Liver (tissue), 9 donors: ENCODE measurements around the gene OSTM1. TPM values are rescaled to one million over a fixed set of nuclear protein-coding genes. Genes with fewer than 3 reads are reported as not detected.

Experiments
- DNase-seq: peaks from one replicate; pipeline ENCODE4 v3.0.0-alpha.2; 2017; ENCODE audit warnings: low spot score
- H3K27ac ChIP-seq, 2 donors: one replicate each; pipeline ENCODE4 v1.7.0; 2013; ENCODE audit warnings: inconsistent platforms in 2 of 2, low read length in 2 of 2, control low read depth in 1 of 2, low read depth in 1 of 2, mild to moderate bottlenecking in 1 of 2
- H3K27me3 ChIP-seq, 4 donors: one replicate each; pipeline versions ENCODE4 v1.6.1 to v1.7.0; 2013; ENCODE audit warnings: low read length in 3 of 4, inconsistent platforms in 1 of 4, mild to moderate bottlenecking in 1 of 4, moderate library complexity in 1 of 4; ENCODE audit not compliant: control insufficient read depth in 4 of 4, insufficient read depth in 4 of 4
- H3K36me3 ChIP-seq, 4 donors: one replicate each; pipeline versions ENCODE4 v1.6.1 to v1.7.0; 2013; ENCODE audit warnings: low read length in 3 of 4, mild to moderate bottlenecking in 3 of 4, low read depth in 1 of 4, moderate library complexity in 1 of 4; ENCODE audit not compliant: control insufficient read depth in 4 of 4, insufficient read depth in 3 of 4
- H3K4me1 ChIP-seq, 4 donors: one replicate each; pipeline versions ENCODE4 v1.6.1 to v1.7.0; 2013; ENCODE audit warnings: low read length in 3 of 4, mild to moderate bottlenecking in 3 of 4, moderate library complexity in 1 of 4; ENCODE audit not compliant: control insufficient read depth in 4 of 4, insufficient read depth in 4 of 4
- H3K4me3 ChIP-seq, 3 donors: one replicate each; pipeline versions ENCODE4 v1.6.1 to v1.7.0; 2013; ENCODE audit warnings: low read length in 3 of 3, control low read depth in 1 of 3, low read depth in 1 of 3, mild to moderate bottlenecking in 1 of 3
- H3K9ac ChIP-seq, 2 donors: one replicate each; pipeline ENCODE4 v1.7.0; 2013; ENCODE audit warnings: low read length in 2 of 2, mild to moderate bottlenecking in 2 of 2, moderate library complexity in 2 of 2, control low read depth in 1 of 2, low read depth in 1 of 2
- H3K9me3 ChIP-seq, 4 donors: one replicate each; pipeline versions ENCODE4 v1.6.1 to v1.7.0; 2013; ENCODE audit warnings: low read length in 3 of 4; ENCODE audit not compliant: control insufficient read depth in 4 of 4
- EGR1 ChIP-seq, 2 donors: IDR thresholded peaks; 2 replicates each; pipeline ENCODE4 v1.6.1; 2016 to 2018; ENCODE audit warnings: antibody characterized with exemption in 2 of 2, low read depth in 2 of 2
- FOXA1 ChIP-seq: IDR thresholded peaks from 2 replicates; pipeline ENCODE4 v1.6.1; 2016; ENCODE audit warnings: antibody characterized with exemption
- FOXA2 ChIP-seq: IDR thresholded peaks from 2 replicates; pipeline ENCODE4 v1.6.1; 2016; ENCODE audit warnings: antibody characterized with exemption
- GABPA ChIP-seq, 2 donors: IDR thresholded peaks in 1 of 2; conservative IDR thresholded peaks in 1 of 2; 2 replicates each; pipeline ENCODE4 v1.6.1; 2016; ENCODE audit warnings: antibody characterized with exemption in 2 of 2, mild to moderate bottlenecking in 1 of 2, moderate library complexity in 1 of 2
- HNF4A ChIP-seq, 2 donors: conservative IDR thresholded peaks; 2 replicates each; pipeline ENCODE4 v1.6.1; 2016; ENCODE audit warnings: antibody characterized with exemption in 2 of 2, mild to moderate bottlenecking in 2 of 2
- HNF4G ChIP-seq: IDR thresholded peaks from 2 replicates; pipeline ENCODE4 v1.6.1; 2016; ENCODE audit warnings: antibody characterized with exemption
- JUND ChIP-seq, 2 donors: IDR thresholded peaks; 2 replicates each; pipeline ENCODE4 v1.6.1; 2016; ENCODE audit warnings: antibody characterized with exemption in 2 of 2
- MAX ChIP-seq: IDR thresholded peaks from 2 replicates; pipeline ENCODE4 v1.6.1; 2016; ENCODE audit warnings: antibody characterized with exemption
- NR2F2 ChIP-seq: IDR thresholded peaks from 2 replicates; pipeline ENCODE4 v1.6.1; 2016; ENCODE audit warnings: antibody characterized with exemption
- RAD21 ChIP-seq, 2 donors: IDR thresholded peaks; 2 replicates each; pipeline ENCODE4 v1.6.1; 2016; ENCODE audit warnings: antibody characterized with exemption in 2 of 2, mild to moderate bottlenecking in 2 of 2
- RXRA ChIP-seq, 2 donors: IDR thresholded peaks; 2 replicates each; pipeline ENCODE4 v1.6.1; 2017 to 2018; ENCODE audit warnings: antibody characterized with exemption in 2 of 2, mild to moderate bottlenecking in 1 of 2
- SP1 ChIP-seq: IDR thresholded peaks from 2 replicates; pipeline ENCODE4 v1.6.1; 2018; ENCODE audit warnings: antibody characterized with exemption, mild to moderate bottlenecking
- TAF1 ChIP-seq: conservative IDR thresholded peaks from 2 replicates; pipeline ENCODE4 v1.6.1; 2016; ENCODE audit warnings: antibody characterized with exemption, mild to moderate bottlenecking
- YY1 ChIP-seq: IDR thresholded peaks from 2 replicates; pipeline ENCODE4 v1.6.1; 2016; ENCODE audit warnings: antibody characterized with exemption, mild to moderate bottlenecking
- whole genome bisulfite sequencing: extraction: QIAGEN DNeasy Blood & Tissue Kit; methylation state at CpG from one replicate; pipeline ENCODE4 v1.1.7; 2013; 5-methylcytosine and 5-hydroxymethylcytosine counted together
- polyA plus RNA-seq, 2 donors: library from polyadenylated mRNA; stranded (reverse) in 1 of 2; unstranded in 1 of 2; fragments of 200-250 nt in 1 of 2; fragments of >200 nt in 1 of 2; fragmentation: Nextera tagmentation in 1 of 2; extraction: Ambion mirVana in 1 of 2; gene quantifications; one replicate each; pipeline versions ENCODE4 v1.2.1 to v1.2.3, GENCODE V29; 2013 to 2015
- total RNA-seq, 2 donors: library from RNA; depleted of rRNA; stranded (reverse); fragments of >200 nt; gene quantifications; one replicate each; pipeline ENCODE4 v1.2.3, GENCODE V29; 2014
- TF ChIP-seq, protein P1 (sequence below): IDR thresholded peaks from 2 replicates; pipeline ENCODE4 v1.6.1; 2016; ENCODE audit warnings: antibody characterized with exemption
- TF ChIP-seq, protein P2 (sequence below): IDR thresholded peaks from 2 replicates; pipeline ENCODE4 v1.6.1; 2016; ENCODE audit warnings: antibody characterized with exemption
- TF ChIP-seq, protein P3 (sequence below): fragments of 150-350 bp; IDR thresholded peaks from 2 replicates; pipeline ENCODE4 v1.5.1; 2017; ENCODE audit warnings: improper control_type of control experiment, low read depth, low read length; ENCODE audit not compliant: missing input control
- TF ChIP-seq, protein P4 (sequence below): IDR thresholded peaks from 2 replicates; pipeline ENCODE4 v1.6.1; 2016; ENCODE audit warnings: antibody characterized with exemption, mild to moderate bottlenecking
- donor health status: healthy.
- donor health status: healthy.
- donor health status: healthy.
- donor health status: healthy.
- donor health status: healthy.

OSTM1 gene
- total and polyA plus RNA-seq, 4 donors, result 8.8 to 33.3 (median 11.3) TPM

GRCh38 chr6:108106694-108107093 is 32.2 kb upstream of the OSTM1 start:
- Histone ChIP-seq H3K27me3 (no peaks in the 10 kb centered on the region), H3K27ac (no peak overlapping the region), H3K36me3 (no peaks in the 10 kb centered on the region), H3K9me3 (no peaks in the 10 kb centered on the region), H3K4me1 (no peaks in the 10 kb centered on the region), H3K4me3 (no peak overlapping the region), H3K9ac (no peak overlapping the region)
- no peak for DNase-seq
- TF ChIP-seq HNF4G, result no peak
- TF ChIP-seq MAX, result no peak
- TF ChIP-seq TAF1, result no peak
- no peak for TF ChIP-seq FOXA1
- peak; percentile 8 for TF ChIP-seq SP1
- TF ChIP-seq, protein P1, sequence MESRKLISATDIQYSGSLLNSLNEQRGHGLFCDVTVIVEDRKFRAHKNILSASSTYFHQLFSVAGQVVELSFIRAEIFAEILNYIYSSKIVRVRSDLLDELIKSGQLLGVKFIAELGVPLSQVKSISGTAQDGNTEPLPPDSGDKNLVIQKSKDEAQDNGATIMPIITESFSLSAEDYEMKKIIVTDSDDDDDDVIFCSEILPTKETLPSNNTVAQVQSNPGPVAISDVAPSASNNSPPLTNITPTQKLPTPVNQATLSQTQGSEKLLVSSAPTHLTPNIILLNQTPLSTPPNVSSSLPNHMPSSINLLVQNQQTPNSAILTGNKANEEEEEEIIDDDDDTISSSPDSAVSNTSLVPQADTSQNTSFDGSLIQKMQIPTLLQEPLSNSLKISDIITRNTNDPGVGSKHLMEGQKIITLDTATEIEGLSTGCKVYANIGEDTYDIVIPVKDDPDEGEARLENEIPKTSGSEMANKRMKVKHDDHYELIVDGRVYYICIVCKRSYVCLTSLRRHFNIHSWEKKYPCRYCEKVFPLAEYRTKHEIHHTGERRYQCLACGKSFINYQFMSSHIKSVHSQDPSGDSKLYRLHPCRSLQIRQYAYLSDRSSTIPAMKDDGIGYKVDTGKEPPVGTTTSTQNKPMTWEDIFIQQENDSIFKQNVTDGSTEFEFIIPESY, result no peak
- TF ChIP-seq JUND (IDR thresholded peaks at IDR 0.05), result no peak
- peak; percentile 51 to 62 for TF ChIP-seq RXRA (IDR thresholded peaks at IDR 0.05)
- TF ChIP-seq, protein P2, sequence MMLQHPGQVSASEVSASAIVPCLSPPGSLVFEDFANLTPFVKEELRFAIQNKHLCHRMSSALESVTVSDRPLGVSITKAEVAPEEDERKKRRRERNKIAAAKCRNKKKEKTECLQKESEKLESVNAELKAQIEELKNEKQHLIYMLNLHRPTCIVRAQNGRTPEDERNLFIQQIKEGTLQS, result no peak
- TF ChIP-seq, protein P3, sequence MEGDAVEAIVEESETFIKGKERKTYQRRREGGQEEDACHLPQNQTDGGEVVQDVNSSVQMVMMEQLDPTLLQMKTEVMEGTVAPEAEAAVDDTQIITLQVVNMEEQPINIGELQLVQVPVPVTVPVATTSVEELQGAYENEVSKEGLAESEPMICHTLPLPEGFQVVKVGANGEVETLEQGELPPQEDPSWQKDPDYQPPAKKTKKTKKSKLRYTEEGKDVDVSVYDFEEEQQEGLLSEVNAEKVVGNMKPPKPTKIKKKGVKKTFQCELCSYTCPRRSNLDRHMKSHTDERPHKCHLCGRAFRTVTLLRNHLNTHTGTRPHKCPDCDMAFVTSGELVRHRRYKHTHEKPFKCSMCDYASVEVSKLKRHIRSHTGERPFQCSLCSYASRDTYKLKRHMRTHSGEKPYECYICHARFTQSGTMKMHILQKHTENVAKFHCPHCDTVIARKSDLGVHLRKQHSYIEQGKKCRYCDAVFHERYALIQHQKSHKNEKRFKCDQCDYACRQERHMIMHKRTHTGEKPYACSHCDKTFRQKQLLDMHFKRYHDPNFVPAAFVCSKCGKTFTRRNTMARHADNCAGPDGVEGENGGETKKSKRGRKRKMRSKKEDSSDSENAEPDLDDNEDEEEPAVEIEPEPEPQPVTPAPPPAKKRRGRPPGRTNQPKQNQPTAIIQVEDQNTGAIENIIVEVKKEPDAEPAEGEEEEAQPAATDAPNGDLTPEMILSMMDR, result no peak
- TF ChIP-seq GABPA (IDR thresholded peaks at IDR 0.05 in 1 of 2, conservative IDR thresholded peaks at IDR 0.05 in 1 of 2), result no peak
- no peak for TF ChIP-seq YY1
- TF ChIP-seq FOXA2, result no peak
- TF ChIP-seq HNF4A (conservative IDR thresholded peaks at IDR 0.05), result peak; percentile 23 to 26
- no peak for TF ChIP-seq RAD21 (IDR thresholded peaks at IDR 0.05)
- TF ChIP-seq EGR1 (IDR thresholded peaks at IDR 0.05; ENCODE audit: low read depth in 2 of 2), result no peak
- no peak for TF ChIP-seq NR2F2
- TF ChIP-seq, protein P4, sequence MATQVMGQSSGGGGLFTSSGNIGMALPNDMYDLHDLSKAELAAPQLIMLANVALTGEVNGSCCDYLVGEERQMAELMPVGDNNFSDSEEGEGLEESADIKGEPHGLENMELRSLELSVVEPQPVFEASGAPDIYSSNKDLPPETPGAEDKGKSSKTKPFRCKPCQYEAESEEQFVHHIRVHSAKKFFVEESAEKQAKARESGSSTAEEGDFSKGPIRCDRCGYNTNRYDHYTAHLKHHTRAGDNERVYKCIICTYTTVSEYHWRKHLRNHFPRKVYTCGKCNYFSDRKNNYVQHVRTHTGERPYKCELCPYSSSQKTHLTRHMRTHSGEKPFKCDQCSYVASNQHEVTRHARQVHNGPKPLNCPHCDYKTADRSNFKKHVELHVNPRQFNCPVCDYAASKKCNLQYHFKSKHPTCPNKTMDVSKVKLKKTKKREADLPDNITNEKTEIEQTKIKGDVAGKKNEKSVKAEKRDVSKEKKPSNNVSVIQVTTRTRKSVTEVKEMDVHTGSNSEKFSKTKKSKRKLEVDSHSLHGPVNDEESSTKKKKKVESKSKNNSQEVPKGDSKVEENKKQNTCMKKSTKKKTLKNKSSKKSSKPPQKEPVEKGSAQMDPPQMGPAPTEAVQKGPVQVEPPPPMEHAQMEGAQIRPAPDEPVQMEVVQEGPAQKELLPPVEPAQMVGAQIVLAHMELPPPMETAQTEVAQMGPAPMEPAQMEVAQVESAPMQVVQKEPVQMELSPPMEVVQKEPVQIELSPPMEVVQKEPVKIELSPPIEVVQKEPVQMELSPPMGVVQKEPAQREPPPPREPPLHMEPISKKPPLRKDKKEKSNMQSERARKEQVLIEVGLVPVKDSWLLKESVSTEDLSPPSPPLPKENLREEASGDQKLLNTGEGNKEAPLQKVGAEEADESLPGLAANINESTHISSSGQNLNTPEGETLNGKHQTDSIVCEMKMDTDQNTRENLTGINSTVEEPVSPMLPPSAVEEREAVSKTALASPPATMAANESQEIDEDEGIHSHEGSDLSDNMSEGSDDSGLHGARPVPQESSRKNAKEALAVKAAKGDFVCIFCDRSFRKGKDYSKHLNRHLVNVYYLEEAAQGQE, result no peak
- 43% methylated on average over 1 of the region's 1 CpG for WGBS
